VCaP (cell line): ENCODE results near the gene FAM3A.
A peak's percentile ranks its signal among the peaks of the same experiment; 100 is the strongest.

Experiments used
- H3K27ac ChIP-seq: fragments of 450-650 bp; 2 replicates; pipeline ENCODE4 v1.5.1; 2017
- TF ChIP-seq, protein P1 (sequence below): fragments of 450-650 bp; conservative IDR thresholded peaks from 2 replicates; pipeline ENCODE4 v1.5.1; 2017; ENCODE audit warnings: mild to moderate bottlenecking, moderate library complexity

The FAM3A gene

DNA sequence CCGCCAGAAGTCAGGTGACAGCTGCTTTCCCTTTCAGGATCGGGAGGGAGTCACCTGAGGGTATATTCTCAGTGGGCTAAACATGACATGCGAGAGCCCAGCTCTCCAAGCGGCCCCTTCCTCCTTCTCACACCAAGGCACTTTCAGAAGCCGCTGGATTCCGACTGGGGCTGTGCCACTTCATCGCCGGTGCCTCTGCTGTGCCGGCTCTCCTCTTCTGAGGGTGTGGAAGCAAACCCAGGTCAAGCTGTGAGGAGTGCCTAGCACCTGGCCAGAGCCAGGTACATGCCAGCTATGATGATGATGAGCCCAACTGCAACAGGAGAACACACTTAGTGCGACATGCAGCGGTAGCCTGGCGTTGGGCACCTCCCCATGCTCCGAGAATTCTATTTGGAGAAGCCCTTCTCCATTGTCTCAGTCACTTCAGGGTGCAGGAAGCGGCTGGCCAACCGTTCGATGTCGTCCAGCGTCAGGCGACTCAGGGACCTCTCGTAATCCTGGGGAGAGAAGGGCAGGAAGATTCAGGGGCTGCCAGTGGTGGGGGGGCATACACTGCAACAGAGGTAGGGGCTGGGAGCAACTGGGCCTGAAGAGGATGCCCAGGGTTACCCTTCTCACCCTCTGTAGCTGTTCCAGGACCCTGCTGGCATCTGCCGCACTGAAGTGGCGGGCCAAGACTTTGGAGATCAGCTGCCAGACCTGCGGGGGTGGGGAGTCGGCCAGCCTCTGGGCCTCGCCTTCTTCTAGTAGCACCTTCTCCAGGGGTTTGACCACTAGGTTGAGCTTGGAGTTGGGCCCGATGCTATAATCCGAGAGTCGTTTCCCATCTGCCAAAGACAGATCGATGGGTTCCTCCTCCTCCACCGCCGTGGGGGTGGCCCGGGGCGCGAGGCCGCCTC lies 30.6 kb downstream of the FAM3A start:
- peak overlapping the region; percentile 85 for H3K27ac ChIP-seq
- TF ChIP-seq, protein P1, sequence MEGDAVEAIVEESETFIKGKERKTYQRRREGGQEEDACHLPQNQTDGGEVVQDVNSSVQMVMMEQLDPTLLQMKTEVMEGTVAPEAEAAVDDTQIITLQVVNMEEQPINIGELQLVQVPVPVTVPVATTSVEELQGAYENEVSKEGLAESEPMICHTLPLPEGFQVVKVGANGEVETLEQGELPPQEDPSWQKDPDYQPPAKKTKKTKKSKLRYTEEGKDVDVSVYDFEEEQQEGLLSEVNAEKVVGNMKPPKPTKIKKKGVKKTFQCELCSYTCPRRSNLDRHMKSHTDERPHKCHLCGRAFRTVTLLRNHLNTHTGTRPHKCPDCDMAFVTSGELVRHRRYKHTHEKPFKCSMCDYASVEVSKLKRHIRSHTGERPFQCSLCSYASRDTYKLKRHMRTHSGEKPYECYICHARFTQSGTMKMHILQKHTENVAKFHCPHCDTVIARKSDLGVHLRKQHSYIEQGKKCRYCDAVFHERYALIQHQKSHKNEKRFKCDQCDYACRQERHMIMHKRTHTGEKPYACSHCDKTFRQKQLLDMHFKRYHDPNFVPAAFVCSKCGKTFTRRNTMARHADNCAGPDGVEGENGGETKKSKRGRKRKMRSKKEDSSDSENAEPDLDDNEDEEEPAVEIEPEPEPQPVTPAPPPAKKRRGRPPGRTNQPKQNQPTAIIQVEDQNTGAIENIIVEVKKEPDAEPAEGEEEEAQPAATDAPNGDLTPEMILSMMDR = no peak

DNA sequence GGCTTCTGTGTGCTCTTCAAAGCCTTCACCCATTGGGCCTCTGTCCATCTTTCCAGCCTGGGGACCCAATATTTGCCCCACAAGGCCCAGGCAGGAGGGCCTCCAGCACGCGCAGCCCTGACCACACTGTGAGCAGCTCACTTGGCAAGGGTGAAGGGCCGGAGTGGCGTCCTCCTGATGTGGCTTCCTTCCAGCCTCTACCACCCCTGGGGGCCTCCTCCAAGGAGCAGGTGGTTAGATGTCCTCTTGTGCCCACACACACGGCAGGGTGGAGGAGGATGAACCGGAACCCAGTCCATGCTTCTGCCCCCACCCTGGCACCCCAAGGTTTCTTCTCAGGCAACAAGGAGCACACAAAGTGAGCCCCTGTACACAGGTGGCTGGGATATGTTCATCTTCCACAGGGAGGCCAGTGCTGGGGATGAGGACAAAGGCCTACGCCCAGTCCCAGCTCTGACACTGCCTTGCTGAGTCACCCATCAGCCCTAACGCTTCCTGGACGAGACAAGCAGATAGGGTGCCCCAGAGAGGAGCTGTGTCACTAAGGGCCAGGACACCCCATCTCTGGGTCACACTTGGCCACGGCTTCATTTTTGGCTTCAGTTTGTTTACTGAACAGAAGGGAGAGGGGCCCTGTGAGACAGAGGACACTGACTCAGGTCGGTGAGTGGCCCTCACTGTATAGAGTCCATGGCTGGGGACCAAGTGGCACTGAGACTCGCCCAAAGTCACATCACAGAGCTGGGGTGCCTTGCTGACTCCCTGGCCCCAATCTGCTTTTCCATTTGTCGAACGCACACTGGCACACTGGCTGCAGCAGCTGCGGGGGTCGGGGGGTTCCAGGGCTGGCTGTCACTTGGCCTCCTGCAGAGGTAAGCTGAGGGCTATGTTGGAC lies 31.5 kb downstream of the FAM3A start:
- H3K27ac ChIP-seq = no peak overlapping the region

DNA sequence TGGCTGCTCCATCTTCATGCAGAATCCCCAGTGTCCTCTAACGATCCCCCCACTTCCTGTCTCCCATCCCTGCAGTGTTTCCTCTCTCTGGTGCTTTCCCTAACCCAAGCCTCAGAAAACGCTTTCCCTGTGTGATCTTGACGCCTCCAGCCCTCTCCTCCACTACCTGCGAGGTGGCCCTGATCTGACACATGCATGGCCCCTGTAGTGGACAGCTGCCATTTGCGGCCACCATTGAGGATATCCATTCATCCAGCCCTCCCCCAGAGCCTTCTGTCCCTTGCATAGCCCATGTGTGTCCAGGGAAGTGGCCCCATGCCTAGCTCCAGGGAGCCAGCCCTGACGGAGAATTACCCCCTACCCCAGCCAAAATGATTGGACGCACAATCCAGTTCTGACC lies 32.7 kb downstream of the FAM3A start:
- TF ChIP-seq, protein P1 = no peak
- no peak overlapping the region for H3K27ac ChIP-seq

More for the DNA sequence above, 31.5 kb downstream of the FAM3A start:
- TF ChIP-seq, protein P1 = no peak

DNA sequence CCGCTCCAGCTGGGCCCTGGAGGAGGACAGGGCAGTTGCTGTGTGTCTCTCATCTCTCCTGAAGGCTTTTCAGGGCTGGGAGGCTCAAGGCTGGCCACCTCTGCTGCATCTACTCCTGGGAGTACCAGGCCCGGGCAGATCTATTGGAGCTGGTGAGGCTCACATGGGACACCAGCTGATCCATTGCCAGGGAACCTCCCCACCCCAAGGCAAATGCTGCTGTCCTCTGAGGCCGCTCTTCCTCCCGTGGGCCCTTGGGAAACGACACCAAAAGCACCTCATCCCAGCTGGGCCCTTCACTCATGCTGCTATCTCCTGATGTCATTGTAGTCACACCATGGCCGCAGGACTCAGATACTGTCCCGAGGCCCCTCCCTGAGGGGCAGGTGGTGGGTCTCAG lies 33.2 kb downstream of the FAM3A start:
- TF ChIP-seq, protein P1 = no peak
- H3K27ac ChIP-seq = no peak overlapping the region

DNA sequence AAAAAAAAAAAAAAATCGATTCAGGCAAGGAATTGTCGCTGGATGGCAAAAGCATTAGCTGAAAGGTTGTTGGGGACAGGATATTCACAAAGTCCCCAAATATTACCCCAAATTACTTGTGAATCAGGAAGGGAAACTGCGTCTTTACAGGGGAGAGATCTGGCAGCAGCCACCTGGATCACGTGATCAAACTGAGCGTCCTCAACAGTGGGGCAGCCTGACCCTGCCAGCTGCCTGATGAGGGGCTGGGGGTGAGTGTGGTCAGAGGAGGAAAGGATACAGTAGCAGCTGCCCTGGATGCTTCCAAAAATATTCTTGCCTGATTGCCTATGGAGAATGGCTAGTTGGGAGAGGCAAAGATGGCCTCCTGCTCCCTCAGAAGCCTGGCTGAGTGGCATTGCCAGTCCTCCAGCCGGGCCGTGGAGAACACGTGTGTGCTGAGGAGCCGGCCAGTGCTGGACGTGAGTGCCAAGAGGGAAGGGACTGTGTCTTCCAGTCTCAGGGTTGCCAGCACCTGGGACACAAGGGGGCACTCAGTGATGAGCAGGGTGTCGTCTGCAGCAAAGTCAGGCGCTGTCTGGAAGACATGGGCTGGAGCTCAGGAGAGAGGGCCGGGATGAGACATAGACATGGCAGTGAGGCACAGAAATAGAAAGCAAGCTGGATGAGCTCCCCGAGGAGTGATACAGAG lies 34.0 kb downstream of the FAM3A start:
- TF ChIP-seq, protein P1 = no peak

DNA sequence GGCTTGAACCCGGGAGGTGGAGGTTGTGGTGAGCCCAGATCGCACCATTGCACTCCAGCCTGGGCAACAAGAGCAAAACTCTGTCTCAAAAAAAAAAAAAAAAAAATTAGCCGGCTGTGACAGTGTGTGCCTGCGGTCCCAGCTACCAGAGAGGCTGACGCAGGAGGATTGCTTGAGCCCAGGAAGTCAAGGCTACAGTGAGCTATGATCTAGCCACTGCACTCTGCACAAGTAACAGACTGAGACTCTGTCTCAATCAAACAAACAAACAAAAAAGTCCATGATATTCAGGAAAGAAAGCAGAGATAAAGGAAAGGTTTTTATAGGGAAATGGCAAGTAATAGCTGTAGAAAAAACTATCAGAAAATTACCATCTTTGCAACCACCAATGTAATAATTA lies 34.8 kb downstream of the FAM3A start:
- H3K27ac ChIP-seq = no peak overlapping the region
- TF ChIP-seq, protein P1 = no peak

More for the DNA sequence above, 34.0 kb downstream of the FAM3A start:
- H3K27ac ChIP-seq = no peak overlapping the region
